HG02678 (cell line): ENCODE data around the gene NDRG4.

Experiments
- ATAC-seq: cut with Tn5 transposase; IDR thresholded peaks from one replicate; pipeline ENCODE4 v1.9.1; 2021; ENCODE audit warnings: mild to moderate bottlenecking, moderate library complexity; ENCODE audit not compliant: unreplicated experiment

The NDRG4 gene

GRCh38 chr16:58508671-58509251, 8.8 kb downstream of the NDRG4 start:
- ATAC-seq = no peak

- ATAC-seq = no peak
These were observed 9.5 kb downstream of the NDRG4 start for GRCh38 chr16:58509256-58510096.

- no peak for ATAC-seq
These were observed 10.3 kb downstream of the NDRG4 start for GRCh38 chr16:58510097-58510775.

GRCh38 chr16:58510776-58511628, 11.1 kb downstream of the NDRG4 start:
- no peak for ATAC-seq

- ATAC-seq = peak; percentile 36
These were observed 12.2 kb downstream of the NDRG4 start for GRCh38 chr16:58511933-58512815.

GRCh38 chr16:58513874-58514273, 13.9 kb downstream of the NDRG4 start:
- no peak for ATAC-seq

GRCh38 chr16:58515125-58515870, 15.4 kb downstream of the NDRG4 start, which contains the start of gene SETD6:
Gene SETD6, plus strand, starts transcription at chr16:58515517. Its CDS starts 21 bp downstream, at chr16:58515538.
- ATAC-seq = peak; percentile 69

GRCh38 chr16:58515871-58516767, 16.2 kb downstream of the NDRG4 start:
- ATAC-seq = peak; percentile 32

GRCh38 chr16:58516768-58517107, 16.8 kb downstream of the NDRG4 start:
- no peak for ATAC-seq

GRCh38 chr16:58518083-58518979, 18.4 kb downstream of the NDRG4 start:
- peak; percentile 37 for ATAC-seq

- ATAC-seq = no peak
These were observed 19.0 kb downstream of the NDRG4 start for GRCh38 chr16:58518980-58519368.

GRCh38 chr16:58519707-58520106, 19.8 kb downstream of the NDRG4 start:
- ATAC-seq = no peak

GRCh38 chr16:58530179-58530578, 30.2 kb downstream of the NDRG4 start:
- no peak for ATAC-seq

- no peak for ATAC-seq
These were observed 32.5 kb downstream of the NDRG4 start for GRCh38 chr16:58532414-58532813.

- ATAC-seq = no peak
These were observed 34.0 kb downstream of the NDRG4 start for GRCh38 chr16:58533751-58534470.

- ATAC-seq = no peak
These were observed 35.2 kb downstream of the NDRG4 start for GRCh38 chr16:58535100-58535499.

GRCh38 chr16:58536278-58536677, 36.3 kb downstream of the NDRG4 start:
- no peak for ATAC-seq
